IPS-15b (cell line): ENCODE data around the gene ZNF664.

Experiments used
- H3K27me3 ChIP-seq: one replicate; pipeline ENCODE4 v1.6.1; 2013; ENCODE audit warnings: low read length; ENCODE audit not compliant: control insufficient read depth, insufficient read depth
- H3K36me3 ChIP-seq: one replicate; pipeline ENCODE4 v1.6.1; 2013; ENCODE audit warnings: low read length; ENCODE audit not compliant: control insufficient read depth, insufficient read depth
- H3K4me1 ChIP-seq: one replicate; pipeline ENCODE4 v1.6.1; 2013; ENCODE audit warnings: mild to moderate bottlenecking, low read length; ENCODE audit not compliant: control insufficient read depth, insufficient read depth
- H3K4me3 ChIP-seq: one replicate; pipeline ENCODE4 v1.5.1; 2013; ENCODE audit warnings: low read depth, low read length
- H3K9ac ChIP-seq: one replicate; pipeline ENCODE4 v1.6.1; 2013; ENCODE audit warnings: low read depth, mild to moderate bottlenecking, low read length
- H3K9me3 ChIP-seq: one replicate; pipeline ENCODE4 v1.6.1; 2013; ENCODE audit warnings: mild to moderate bottlenecking, low read length; ENCODE audit not compliant: control insufficient read depth, insufficient read depth

The ZNF664 gene

DNA sequence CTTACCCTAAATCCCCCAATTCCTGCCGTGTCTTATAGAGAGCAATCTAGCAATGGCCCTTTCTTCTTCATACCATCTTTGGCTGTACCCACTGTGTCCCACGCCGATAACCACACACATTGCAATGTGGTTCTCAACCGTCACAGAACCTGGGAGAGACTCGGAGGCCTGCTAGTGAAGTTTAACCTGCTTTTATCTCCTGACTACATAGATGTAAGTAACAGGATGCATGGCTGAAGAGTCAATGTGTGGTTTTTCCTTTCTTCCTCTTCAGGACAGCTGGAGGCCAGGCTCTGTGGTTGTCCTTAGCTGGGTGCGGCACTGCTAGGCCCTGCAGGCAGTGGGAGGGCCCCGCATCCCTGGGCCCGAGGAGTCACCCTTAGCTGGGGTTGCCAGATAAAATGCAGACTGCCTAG is 51.3 kb downstream of the ZNF664 start:
- H3K9ac ChIP-seq: no peak overlapping the region

DNA sequence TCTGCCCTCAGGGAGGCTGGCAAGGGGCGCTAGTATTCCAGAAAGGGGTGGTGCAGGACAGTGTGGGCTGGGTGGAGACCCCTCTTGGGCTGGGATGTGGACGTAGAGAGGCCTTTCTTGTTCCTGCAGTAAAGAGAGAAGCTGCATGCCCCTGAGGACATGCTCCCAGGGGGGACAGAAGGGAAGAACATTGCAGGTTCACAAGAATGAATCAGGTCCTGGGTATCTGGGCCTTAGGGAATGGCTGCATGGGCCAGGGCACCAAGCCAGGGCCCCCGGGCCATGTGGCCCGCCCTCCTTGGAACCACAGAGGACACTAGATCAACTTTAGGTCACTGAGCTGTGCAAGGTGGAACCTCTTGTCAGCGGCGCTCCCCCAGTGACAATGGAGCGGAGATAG is 51.8 kb downstream of the ZNF664 start:
- Histone ChIP-seq H3K4me1 (no peaks in the 10 kb centered on the region), H3K4me3 (no peak overlapping the region), H3K9me3 (no peaks in the 10 kb centered on the region), H3K27me3 (no peaks in the 10 kb centered on the region), H3K9ac (no peak overlapping the region), H3K36me3 (no peaks in the 10 kb centered on the region)

More for the DNA sequence above, 51.3 kb downstream of the ZNF664 start:
- Histone ChIP-seq H3K4me1 (no peaks in the 10 kb centered on the region), H3K4me3 (no peak overlapping the region), H3K36me3 (no peaks in the 10 kb centered on the region), H3K9me3 (no peaks in the 10 kb centered on the region), H3K27me3 (no peaks in the 10 kb centered on the region)

DNA sequence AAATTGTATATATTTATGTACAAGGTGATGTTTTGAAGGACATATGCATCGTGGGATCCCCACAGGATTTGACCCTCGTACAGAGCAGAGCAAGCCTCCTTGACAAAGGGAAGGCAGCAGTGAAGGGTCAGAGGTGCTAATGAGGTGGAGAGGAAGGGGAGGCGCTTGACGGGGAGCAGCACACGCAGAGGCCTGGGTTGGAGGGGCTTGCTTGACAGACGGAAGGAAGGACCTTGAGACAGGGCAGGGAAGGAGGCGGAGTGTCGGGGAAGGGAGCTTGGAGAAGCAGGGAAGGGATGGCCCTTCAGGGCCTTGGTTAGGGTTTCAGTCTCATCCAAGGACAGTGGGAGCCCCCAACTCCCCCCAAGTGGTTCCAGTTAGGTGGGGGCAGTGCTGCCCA is 52.6 kb downstream of the ZNF664 start:
- no peaks in the 10 kb centered on the region for H3K4me1 ChIP-seq
- H3K9ac ChIP-seq: no peak overlapping the region
- no peaks in the 10 kb centered on the region for H3K27me3 ChIP-seq

DNA sequence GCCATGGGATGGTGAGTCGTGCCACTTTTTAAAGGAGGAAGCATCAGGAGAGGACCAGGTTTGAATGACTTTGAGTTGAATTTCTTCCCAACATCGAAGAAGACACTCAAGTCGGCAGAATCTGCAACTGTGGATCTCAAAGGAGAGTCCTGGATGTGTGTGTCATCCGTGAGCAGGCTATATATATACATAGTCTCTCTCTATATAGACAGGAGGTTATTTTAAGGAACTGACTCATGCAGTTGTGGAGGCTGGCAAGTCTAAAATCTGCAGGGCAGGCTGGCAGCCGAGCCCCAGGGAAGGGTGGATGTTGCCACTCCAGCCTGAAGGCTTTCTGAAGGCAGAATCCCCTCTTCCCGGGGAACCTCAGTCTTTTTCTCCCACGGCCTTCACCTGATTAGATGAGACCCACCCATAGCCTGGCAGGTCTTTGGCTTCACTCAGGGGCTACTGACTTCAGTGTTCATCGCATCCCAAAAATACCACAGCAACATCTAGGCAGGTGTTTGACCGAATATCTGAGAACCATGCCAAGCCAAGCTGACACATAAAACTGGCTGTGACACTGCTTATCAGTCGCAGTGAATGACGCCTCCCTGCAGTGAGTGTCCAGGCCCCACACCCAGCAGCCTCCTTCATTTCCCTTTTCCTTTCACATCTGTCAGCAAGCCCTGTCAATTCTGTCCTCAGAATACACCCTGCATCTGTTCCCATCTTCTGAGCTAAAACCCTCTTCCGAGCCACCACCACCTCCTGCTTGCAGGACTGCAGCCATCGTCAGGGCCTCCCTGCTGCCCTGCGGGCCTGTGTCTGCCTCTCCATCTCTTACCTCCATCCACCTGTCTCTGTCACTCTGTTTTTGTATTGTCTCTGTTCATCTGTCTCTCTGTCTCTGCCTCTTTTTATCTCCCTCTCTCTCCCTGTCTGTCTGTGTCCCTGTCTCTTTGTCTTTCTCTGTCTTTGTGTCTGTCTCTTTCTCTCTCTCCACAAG is 54.0 kb downstream of the ZNF664 start:
- Histone ChIP-seq H3K27me3 (no peaks in the 10 kb centered on the region), H3K9me3 (no peaks in the 10 kb centered on the region), H3K9ac (no peak overlapping the region), H3K4me3 (no peak overlapping the region), H3K4me1 (no peaks in the 10 kb centered on the region), H3K36me3 (no peaks in the 10 kb centered on the region)

More for the DNA sequence above, 52.6 kb downstream of the ZNF664 start:
- no peak overlapping the region for H3K4me3 ChIP-seq
- H3K36me3 ChIP-seq: no peaks in the 10 kb centered on the region
- H3K9me3 ChIP-seq: no peaks in the 10 kb centered on the region

DNA sequence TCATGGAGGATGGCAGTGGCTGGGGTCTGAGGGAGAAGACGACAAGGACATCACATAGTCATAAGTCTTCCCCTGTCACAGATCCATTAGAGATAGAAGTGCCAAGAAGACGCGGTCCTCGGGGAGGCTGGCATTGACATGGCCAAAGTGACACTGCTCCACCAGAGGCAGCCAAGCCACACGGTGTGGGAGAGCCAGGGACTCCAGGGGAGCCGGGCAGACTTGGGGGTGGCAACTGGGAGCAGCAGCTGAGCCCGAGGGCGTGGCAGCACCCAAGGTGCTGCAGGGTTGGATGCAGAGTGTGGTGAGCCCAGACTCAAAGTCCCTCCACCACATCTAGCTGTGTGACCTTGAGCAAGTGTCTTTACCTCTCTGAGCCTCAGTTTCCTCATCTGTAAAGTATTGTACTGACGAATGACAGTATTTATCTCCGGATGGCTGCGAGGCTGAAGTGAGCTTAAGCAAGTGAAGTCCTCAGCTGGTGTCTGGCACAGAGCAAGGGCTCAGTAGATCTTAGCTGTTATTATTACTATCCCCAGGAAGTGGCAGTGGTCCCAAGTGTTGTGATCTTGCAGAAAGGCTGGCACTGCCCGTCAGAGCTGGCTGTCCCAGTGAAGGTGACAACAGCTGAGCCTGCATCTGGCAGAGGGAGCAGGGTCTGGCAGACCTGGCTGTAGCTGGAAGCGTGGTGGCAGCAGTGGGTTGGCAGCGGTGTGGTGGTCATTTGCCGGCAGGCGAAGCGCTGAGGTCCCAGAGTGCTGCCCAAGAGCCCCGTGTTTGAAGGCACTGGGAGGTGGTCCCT is 54.9 kb downstream of the ZNF664 start:
- Histone ChIP-seq H3K4me1 (no peaks in the 10 kb centered on the region), H3K9ac (no peak overlapping the region), H3K9me3 (no peaks in the 10 kb centered on the region)

DNA sequence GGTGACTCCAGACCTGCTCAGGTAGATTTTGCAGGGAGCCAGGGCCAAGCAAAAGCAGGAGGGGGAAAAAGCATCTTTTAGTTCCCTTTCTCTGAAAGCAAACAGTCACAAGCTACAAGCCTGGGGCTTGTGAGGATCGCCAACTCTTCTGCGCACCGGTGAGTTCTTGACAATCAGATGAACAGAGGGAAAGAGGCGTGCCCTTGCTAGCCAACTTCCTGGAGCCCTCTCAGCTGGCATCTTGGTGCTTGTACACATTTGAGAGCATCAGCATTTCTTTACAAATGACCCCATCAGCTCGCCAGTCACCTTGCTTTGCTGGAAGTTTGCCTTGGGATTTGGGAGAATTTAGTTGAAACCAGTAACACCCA is 55.5 kb downstream of the ZNF664 start:
- H3K36me3 ChIP-seq: no peaks in the 10 kb centered on the region
- no peaks in the 10 kb centered on the region for H3K27me3 ChIP-seq
- H3K4me1 ChIP-seq: no peaks in the 10 kb centered on the region
- no peak overlapping the region for H3K9ac ChIP-seq
- no peak overlapping the region for H3K4me3 ChIP-seq
- H3K9me3 ChIP-seq: no peaks in the 10 kb centered on the region

More for the DNA sequence above, 54.9 kb downstream of the ZNF664 start:
- Histone ChIP-seq H3K27me3 (no peaks in the 10 kb centered on the region), H3K36me3 (no peaks in the 10 kb centered on the region), H3K4me3 (no peak overlapping the region)

DNA sequence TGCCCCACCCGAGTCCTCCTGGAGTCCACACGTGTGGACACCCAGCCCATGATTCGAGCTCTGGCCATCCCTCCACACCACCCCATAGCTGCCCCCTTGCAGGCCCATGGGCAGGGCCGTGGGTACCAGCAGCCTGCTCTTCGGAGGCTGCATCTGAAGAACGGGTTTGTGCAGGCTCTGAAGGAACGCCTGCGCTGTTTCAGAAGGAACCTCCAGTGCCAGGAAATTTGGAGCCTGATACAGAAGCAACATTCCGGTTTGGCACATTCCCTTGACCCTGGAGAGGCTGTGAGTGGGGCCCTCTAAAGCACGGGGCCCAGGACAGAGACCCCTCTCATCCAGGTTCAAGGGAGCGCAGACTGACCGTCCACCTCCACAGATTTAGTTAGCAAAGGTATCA is 57.0 kb downstream of the ZNF664 start:
- Histone ChIP-seq H3K9ac (no peak overlapping the region), H3K27me3 (no peaks in the 10 kb centered on the region), H3K36me3 (no peaks in the 10 kb centered on the region), H3K9me3 (no peaks in the 10 kb centered on the region), H3K4me3 (no peak overlapping the region), H3K4me1 (no peaks in the 10 kb centered on the region)

DNA sequence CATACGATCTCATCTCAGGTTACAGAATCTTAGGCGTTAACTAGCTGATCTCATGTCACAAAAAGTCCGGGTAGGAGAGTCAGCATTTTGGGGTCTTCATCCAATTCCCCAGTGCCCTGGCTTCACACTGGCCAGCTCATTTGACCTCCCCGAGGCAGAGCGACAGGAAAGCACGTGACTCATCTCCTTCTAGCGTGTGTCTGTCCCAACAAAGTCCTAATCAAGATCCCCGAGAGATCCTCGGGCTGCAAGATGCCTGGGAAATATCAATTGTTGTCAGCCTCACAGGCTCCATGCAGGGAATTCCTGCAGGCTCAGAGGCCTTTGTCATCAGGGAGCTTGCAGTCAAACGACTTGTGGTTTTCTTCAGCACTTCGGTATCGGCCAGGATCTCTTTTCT is 57.5 kb downstream of the ZNF664 start:
- H3K4me1 ChIP-seq: no peaks in the 10 kb centered on the region
- no peaks in the 10 kb centered on the region for H3K9me3 ChIP-seq
- H3K4me3 ChIP-seq: no peak overlapping the region
- no peaks in the 10 kb centered on the region for H3K36me3 ChIP-seq
- H3K9ac ChIP-seq: no peak overlapping the region
- H3K27me3 ChIP-seq: no peaks in the 10 kb centered on the region

DNA sequence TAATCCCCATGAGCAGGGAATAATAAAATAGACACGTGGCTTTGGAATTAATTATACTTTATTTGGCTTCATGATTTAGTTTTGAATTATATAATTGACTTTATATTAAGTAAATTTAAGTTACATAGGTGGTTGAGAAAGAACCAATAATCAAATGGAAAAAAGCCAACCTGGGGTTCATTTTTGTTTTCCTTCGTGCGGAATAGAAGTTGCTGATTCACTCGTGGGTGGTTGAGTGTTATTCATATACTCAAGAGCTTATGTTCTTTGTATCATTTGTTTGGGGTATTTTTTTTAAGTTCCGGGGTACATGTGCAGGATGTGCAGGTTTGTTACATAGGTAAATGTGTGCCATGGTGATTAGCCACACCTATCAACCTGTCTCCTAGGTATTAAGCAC is 58.0 kb downstream of the ZNF664 start:
- Histone ChIP-seq H3K36me3 (no peaks in the 10 kb centered on the region), H3K4me1 (peaks cover under 1% of the 10 kb centered on the region), H3K27me3 (no peaks in the 10 kb centered on the region), H3K9me3 (no peaks in the 10 kb centered on the region), H3K9ac (no peak overlapping the region), H3K4me3 (no peak overlapping the region)

DNA sequence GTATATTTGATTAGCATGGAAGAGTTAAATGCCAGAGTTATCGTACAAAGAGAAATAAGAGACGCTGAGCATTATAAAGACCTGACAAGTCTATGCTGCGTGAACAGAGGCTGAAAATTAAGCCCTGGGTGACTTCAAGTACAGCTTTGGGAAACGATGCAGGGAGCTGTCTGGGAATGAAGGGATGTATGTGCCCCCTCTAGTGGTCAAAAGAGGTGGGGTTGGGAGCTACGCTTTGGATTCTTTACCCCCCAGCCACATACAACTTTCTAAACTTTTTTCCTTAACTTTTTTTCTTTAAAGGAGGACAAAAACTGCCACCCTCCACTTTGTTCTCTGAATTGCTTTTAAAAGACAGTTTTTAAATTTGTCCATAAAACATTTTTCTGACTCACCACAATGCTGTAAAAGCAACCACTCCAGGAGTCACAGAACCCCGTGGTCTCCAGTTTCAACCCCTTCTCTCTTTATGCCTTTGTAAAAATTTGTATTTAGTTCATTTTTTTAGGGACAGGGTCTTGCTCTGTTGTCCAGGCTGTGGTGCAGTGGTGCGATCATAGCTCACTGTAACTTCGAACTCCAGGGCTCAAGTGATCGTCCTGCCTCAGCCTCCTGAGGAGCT is 59.4 kb downstream of the ZNF664 start:
- Histone ChIP-seq H3K27me3 (no peaks in the 10 kb centered on the region), H3K4me1 (peaks cover 6% of the 10 kb centered on the region), H3K36me3 (no peaks in the 10 kb centered on the region), H3K9ac (no peak overlapping the region), H3K9me3 (no peaks in the 10 kb centered on the region), H3K4me3 (no peak overlapping the region)

DNA sequence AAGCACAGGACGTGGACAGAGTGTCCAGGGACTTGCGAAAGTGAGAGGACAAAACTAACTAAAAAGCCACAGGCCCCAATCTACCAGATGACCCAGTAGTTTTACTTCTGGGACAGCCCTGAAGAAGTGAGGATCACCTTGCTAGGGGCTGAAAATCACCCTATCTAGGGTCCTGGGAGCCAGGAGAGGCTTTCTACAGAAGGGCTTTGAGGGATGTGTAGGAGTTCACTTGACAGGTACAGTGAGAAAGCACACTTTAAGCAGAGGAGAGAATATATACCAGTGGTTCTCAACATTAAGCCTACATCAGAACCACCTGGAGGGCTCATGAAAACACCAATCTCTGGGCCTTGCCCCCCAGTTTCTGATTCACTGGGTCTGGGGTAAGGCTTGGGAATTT is 60.8 kb downstream of the ZNF664 start:
- no peaks in the 10 kb centered on the region for H3K9me3 ChIP-seq
- H3K4me1 ChIP-seq: peaks cover 6% of the 10 kb centered on the region
- no peak overlapping the region for H3K9ac ChIP-seq
- H3K36me3 ChIP-seq: no peaks in the 10 kb centered on the region
- H3K4me3 ChIP-seq: no peak overlapping the region
- no peaks in the 10 kb centered on the region for H3K27me3 ChIP-seq
